PFSK-1 (cell line): ENCODE measurements around the gene TMEM131.

Experiments
- FOXP2 ChIP-seq: optimal IDR thresholded peaks from 2 replicates; pipeline ENCODE3; 2011; ENCODE audit warnings: borderline replicate concordance, control low read depth, inconsistent platforms; ENCODE audit not compliant: insufficient read depth; ENCODE audit errors: extremely low read length, extremely low read depth
- POLR2AphosphoS5 ChIP-seq: IDR thresholded peaks from 2 replicates; pipeline ENCODE4 v1.6.1; 2012; ENCODE audit warnings: low read depth, mild to moderate bottlenecking, control low read depth, low read length, moderate library complexity
- SIN3A ChIP-seq: IDR thresholded peaks from 2 replicates; pipeline ENCODE4 v1.6.1; 2012; ENCODE audit warnings: mild to moderate bottlenecking, low read length, moderate library complexity, borderline replicate concordance; ENCODE audit not compliant: insufficient read depth
- TAF1 ChIP-seq: IDR thresholded peaks from 2 replicates; pipeline ENCODE4 v1.6.1; 2012; ENCODE audit warnings: low read length, control low read depth, borderline replicate concordance; ENCODE audit not compliant: insufficient read depth
- TF ChIP-seq, protein P1 (sequence below), 2 experiments: IDR thresholded peaks; 2 replicates each; pipeline versions ENCODE4 v1.6.1 to v1.8.0; 2011 to 2012; ENCODE audit warnings: low read depth in 2 of 2, low read length in 2 of 2, control low read depth in 1 of 2, inconsistent platforms in 1 of 2, mild to moderate bottlenecking in 1 of 2, moderate library complexity in 1 of 2; ENCODE audit not compliant: insufficient read depth in 1 of 2

The TMEM131 gene

DNA sequence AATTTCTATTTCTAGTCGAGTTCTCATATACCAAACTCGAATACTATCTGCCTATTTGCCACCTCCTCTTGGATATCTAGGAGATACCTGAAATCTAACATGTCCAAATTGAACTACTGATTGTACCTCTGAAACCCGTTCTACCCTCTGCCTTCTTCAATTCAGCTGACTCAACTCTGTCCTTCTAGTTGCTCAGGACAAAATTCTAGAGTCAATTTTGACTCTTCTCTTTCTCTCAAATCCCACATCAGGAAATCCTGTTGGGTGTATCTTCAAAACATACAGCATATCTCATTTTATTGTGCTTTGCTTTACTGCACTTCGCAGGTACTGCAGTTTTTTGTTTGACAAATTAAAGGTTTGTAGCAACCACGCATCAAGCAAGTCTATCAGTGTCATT lies 144.6 kb downstream of the TMEM131 start:
- no peak for TF ChIP-seq SIN3A
- TF ChIP-seq POLR2AphosphoS5 = no peak
- TF ChIP-seq FOXP2 = no peak

DNA sequence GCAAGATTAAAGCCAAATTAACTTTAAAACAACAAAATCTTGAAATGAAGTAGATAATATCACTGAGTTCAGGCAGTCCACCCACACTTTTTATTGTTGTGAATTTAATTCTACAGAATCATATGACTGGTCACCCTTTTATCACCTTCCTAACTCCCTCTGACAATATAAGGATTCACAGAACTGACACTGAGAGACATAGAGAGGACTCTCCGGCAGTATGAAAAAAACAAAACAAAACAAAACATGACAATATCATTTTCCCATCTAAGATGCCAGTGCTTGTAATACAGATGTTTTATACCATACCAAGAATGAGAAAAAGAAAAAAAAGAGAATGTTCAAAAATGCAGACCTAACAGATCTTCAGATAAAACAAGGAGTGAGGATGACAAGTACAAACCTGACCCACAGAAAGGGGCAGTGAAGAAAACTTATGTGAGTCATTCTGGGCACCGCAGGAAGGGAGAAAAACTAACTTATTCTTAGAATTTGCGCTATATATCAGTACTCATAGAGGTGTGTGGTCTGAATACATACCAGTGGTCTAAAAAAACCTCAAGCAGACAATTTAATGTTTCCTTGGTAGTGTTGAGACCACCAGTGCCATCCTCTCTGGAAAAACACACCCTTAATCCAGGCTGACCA lies 145.7 kb downstream of the TMEM131 start:
- TF ChIP-seq TAF1 (no peak), POLR2AphosphoS5 (no peak), FOXP2 (no peak), SIN3A (no peak)
- TF ChIP-seq, protein P1, sequence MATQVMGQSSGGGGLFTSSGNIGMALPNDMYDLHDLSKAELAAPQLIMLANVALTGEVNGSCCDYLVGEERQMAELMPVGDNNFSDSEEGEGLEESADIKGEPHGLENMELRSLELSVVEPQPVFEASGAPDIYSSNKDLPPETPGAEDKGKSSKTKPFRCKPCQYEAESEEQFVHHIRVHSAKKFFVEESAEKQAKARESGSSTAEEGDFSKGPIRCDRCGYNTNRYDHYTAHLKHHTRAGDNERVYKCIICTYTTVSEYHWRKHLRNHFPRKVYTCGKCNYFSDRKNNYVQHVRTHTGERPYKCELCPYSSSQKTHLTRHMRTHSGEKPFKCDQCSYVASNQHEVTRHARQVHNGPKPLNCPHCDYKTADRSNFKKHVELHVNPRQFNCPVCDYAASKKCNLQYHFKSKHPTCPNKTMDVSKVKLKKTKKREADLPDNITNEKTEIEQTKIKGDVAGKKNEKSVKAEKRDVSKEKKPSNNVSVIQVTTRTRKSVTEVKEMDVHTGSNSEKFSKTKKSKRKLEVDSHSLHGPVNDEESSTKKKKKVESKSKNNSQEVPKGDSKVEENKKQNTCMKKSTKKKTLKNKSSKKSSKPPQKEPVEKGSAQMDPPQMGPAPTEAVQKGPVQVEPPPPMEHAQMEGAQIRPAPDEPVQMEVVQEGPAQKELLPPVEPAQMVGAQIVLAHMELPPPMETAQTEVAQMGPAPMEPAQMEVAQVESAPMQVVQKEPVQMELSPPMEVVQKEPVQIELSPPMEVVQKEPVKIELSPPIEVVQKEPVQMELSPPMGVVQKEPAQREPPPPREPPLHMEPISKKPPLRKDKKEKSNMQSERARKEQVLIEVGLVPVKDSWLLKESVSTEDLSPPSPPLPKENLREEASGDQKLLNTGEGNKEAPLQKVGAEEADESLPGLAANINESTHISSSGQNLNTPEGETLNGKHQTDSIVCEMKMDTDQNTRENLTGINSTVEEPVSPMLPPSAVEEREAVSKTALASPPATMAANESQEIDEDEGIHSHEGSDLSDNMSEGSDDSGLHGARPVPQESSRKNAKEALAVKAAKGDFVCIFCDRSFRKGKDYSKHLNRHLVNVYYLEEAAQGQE (IDR thresholded peaks at IDR 0.05; ENCODE audit: insufficient read depth in 1 of 2, low read depth in 2 of 2, low read length in 2 of 2) = no peak

DNA sequence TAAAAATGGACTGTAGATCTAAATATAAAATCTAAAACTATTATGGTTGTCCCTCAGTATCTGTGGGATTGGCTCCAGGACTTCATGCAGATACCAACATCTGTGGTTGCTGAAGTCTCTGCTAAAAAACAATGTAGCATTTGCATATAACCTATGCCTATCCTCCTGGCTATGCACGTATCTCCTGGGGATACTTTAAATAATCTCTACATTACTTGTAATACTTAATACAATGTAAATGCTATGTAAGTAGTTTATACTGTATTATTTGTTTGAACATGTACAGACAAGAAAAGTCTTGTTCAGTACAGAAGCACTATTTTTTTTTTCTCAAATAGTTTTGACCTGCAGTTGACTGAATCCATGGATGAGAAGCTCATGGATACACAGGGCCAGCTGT lies 147.4 kb downstream of the TMEM131 start:
- TF ChIP-seq TAF1 (no peak), FOXP2 (no peak)
- TF ChIP-seq, protein P1 (IDR thresholded peaks at IDR 0.05; ENCODE audit: insufficient read depth in 1 of 2, low read depth in 2 of 2, low read length in 2 of 2) = no peak

DNA sequence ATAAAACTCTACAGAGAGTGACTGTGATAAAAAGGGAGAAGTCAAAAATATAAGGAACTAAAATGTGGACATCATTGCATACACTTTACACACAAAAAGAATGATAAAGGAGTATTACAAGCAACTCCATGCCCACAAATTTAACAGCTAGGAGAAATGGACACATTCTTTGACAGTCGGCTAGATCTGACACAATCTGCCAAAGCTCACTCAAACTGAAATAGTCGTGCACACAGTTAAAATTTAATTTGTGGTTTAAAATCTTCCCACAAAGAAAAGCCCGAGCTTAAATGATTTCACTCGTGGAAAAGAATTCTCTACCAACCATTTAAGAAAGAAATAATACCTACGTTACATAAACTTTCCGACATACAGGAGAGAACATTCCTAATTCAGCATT lies 149.9 kb downstream of the TMEM131 start:
- no peak for TF ChIP-seq TAF1
- TF ChIP-seq FOXP2 = no peak

DNA sequence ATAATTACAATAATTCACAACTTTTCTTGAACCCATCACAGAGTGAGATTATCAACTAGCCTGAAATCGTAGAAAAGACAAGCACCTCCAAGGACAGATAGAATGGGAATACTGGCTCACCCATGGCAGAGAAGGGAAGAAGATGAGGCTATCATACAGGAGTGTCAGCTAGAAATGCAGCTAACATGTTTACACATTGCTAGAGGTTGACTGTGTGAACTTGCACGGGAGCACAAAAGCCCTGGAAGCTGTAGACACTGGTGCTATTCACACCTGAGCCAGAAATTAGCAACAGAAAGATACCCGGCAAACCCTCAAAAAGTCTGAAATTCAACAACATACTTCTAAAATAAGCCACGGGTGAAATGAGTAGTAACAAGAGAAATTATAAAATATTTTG lies 150.6 kb downstream of the TMEM131 start:
- TF ChIP-seq, protein P1 (IDR thresholded peaks at IDR 0.05; ENCODE audit: insufficient read depth in 1 of 2, low read depth in 2 of 2, low read length in 2 of 2) = no peak
- TF ChIP-seq POLR2AphosphoS5 = no peak
- TF ChIP-seq TAF1 = no peak
- no peak for TF ChIP-seq SIN3A
- no peak for TF ChIP-seq FOXP2

DNA sequence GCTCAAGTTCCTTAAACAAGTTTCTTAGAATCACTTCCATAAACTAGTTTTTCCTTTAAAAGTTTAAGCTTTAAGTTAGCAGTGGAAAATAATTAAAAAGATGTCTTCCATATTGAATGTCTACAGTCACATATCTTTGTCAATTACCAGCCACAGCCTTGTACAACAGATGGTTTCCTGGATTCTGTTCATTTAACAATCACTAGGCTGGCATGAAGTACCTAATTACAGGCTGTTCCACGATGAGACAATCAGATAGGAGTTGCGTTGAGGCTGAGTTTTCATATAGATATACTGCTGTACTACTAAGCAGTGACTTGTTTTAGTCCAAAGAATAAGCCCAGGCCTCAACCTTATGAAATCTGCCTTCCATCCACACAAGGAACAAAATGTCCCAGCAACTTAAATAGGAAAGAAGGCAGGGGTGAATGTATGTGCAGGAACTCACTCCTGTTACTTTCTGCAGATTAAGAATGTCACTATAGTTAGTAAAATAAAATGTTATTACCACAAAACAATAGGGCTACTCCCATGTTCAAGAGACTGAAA lies 151.4 kb downstream of the TMEM131 start:
- TF ChIP-seq FOXP2 = no peak
- no peak for TF ChIP-seq SIN3A
- TF ChIP-seq TAF1 = no peak
- no peak for TF ChIP-seq POLR2AphosphoS5
- TF ChIP-seq, protein P1 (IDR thresholded peaks at IDR 0.05; ENCODE audit: insufficient read depth in 1 of 2, low read depth in 2 of 2, low read length in 2 of 2) = no peak
